IPS-18a (cell line): Measurements from ENCODE around the gene KIAA0825.
"Not testable (repeated sequence)": the region's sequence is repeated elsewhere in the genome, so short reads cannot be mapped to it uniquely, and the experiment has no call there.

Source experiments
- H3K27ac ChIP-seq: one replicate; pipeline ENCODE4 v1.5.1; 2013; ENCODE audit warnings: low read length
- H3K27me3 ChIP-seq: one replicate; pipeline ENCODE4 v1.6.1; 2013; ENCODE audit warnings: mild to moderate bottlenecking, low read length; ENCODE audit not compliant: control insufficient read depth, insufficient read depth
- H3K36me3 ChIP-seq: one replicate; pipeline ENCODE4 v1.6.1; 2013; ENCODE audit warnings: low read depth, low read length; ENCODE audit not compliant: control insufficient read depth
- H3K4me1 ChIP-seq: one replicate; pipeline ENCODE4 v1.6.1; 2013; ENCODE audit warnings: low read depth, low read length; ENCODE audit not compliant: control insufficient read depth
- H3K4me3 ChIP-seq: one replicate; pipeline ENCODE4 v1.5.1; 2013; ENCODE audit warnings: low read length
- H3K9ac ChIP-seq: one replicate; pipeline ENCODE4 v1.6.1; 2013; ENCODE audit warnings: mild to moderate bottlenecking, low read length, moderate library complexity
- H3K9me3 ChIP-seq: one replicate; pipeline ENCODE4 v1.6.1; 2013; ENCODE audit warnings: low read depth, low read length; ENCODE audit not compliant: control insufficient read depth

Gene KIAA0825

DNA sequence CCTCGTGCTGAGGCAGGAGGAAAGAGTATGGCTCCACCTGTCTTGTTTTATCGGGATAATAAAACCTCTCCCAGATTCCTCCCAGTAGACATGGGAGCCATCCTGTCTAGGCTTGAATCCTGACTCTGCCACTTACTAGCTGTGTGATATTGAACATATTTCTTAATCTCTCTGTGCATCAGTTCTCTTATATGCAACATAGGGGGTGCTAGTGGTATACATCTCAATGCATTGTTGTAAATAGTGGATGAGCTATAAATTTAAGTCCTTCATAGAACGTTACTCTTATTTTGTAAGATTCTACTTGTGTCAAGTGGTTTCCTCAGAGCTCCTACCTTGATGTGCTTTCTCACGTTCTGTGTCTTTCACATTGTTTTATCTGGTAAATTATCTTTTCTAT, 459.3 kb downstream of the KIAA0825 start:
- Histone ChIP-seq H3K4me1 (no peaks in the 10 kb centered on the region), H3K27me3 (no peaks in the 10 kb centered on the region), H3K27ac (no peak overlapping the region), H3K4me3 (no peak overlapping the region), H3K36me3 (no peaks in the 10 kb centered on the region), H3K9ac (no peak overlapping the region), H3K9me3 (no peaks in the 10 kb centered on the region)

DNA sequence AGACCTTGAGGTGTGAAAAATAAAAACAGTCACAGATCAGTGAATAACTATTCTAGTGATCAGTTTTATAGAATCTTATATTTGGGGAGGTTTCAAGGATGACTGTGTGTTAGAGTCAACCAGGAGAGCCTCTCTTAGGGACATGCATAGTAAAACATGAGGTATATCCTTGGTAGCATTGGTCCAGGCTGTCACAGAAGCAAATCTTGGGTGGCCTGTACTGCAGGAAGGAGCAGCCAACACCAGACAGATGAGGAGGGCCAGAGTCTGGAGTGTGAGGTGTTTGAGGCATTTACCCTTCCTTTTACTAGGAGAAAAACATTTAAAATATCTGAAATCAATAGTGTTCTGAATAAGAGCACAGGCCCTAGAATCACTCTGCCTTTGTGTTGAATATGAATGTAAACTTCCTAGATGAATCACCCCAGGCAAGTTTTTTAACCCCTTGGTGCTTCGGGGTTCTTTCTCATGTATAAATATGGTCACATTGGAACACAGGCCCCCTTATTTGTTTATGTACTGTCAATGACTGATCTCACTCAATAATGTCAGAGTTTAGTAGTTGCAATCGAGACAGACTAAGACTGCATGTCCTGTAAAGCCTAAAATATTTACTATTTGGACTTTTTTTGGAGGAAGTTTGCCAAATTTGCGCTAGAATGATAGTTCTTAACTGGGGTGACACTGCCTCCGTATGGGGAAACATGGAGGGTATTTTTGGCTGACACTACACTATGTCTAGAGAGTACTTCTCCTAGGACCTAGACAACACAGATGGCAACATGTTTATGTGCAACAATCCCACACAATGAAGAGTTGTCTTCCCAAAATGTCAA, 460.5 kb downstream of the KIAA0825 start:
- H3K4me3 ChIP-seq = no peak overlapping the region
- H3K27ac ChIP-seq = no peak overlapping the region
- H3K4me1 ChIP-seq = no peaks in the 10 kb centered on the region
- H3K9me3 ChIP-seq = no peaks in the 10 kb centered on the region
- H3K27me3 ChIP-seq = no peaks in the 10 kb centered on the region
- H3K9ac ChIP-seq = no peak overlapping the region
- H3K36me3 ChIP-seq = no peaks in the 10 kb centered on the region

DNA sequence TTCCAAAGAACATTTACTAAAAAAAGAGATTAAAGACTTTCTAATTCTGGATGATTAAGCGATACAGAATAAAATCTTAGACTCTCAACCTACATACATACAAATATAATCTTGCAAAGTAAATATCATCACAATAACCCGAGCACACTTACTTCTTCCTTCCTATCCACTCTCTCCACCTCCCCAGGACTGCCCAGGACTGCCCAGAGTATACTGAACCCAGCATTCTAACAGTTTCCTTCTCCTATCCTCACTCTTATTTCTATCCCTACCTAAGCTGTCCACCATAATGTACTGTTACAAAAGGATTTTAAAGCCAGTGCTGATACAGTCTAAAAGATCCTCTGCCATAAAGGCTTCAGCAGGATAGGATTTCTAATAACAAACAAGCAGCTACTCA, 463.7 kb downstream of the KIAA0825 start:
- no peaks in the 10 kb centered on the region for H3K9me3 ChIP-seq
- H3K9ac ChIP-seq = no peak overlapping the region
- no peaks in the 10 kb centered on the region for H3K4me1 ChIP-seq
- no peaks in the 10 kb centered on the region for H3K27me3 ChIP-seq
- no peak overlapping the region for H3K27ac ChIP-seq
- H3K4me3 ChIP-seq = no peak overlapping the region
- no peaks in the 10 kb centered on the region for H3K36me3 ChIP-seq

DNA sequence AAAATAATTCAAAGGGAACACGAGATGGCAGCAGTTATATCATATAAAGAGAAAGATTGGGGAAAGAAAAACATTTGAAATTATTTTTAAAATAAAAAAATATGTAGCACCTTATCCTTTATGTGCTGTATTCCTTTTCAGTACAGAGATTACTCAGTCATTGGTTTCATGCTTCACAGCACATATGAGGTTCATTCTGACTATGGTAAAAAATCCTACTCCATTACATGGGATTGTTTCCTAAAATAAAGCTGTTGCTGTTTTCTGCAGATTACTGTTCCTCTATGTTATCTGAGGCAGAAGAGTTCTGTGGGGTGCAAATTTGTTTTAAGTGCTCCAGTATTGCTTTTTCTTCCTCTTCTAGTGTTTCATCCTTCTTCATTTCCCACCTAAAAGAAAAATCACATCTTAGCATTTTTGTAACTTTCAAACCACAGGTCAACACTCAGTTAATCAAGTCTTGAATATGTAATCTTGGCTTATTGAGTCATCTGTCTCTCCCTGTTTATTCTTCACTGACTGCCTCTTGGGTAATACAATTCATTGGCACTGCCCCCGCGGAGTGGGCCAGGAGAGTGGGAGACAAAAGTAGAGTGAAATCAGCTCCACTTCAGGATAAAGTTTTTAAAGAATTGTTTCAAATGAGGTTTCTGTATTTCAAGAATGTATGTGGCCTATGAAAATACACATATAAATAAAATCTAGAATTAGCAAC, 464.5 kb downstream of the KIAA0825 start:
- H3K4me1 ChIP-seq = no peaks in the 10 kb centered on the region
- H3K27me3 ChIP-seq = no peaks in the 10 kb centered on the region
- H3K36me3 ChIP-seq = no peaks in the 10 kb centered on the region
- no peak overlapping the region for H3K4me3 ChIP-seq
- no peaks in the 10 kb centered on the region for H3K9me3 ChIP-seq
- no peak overlapping the region for H3K27ac ChIP-seq
- H3K9ac ChIP-seq = no peak overlapping the region

DNA sequence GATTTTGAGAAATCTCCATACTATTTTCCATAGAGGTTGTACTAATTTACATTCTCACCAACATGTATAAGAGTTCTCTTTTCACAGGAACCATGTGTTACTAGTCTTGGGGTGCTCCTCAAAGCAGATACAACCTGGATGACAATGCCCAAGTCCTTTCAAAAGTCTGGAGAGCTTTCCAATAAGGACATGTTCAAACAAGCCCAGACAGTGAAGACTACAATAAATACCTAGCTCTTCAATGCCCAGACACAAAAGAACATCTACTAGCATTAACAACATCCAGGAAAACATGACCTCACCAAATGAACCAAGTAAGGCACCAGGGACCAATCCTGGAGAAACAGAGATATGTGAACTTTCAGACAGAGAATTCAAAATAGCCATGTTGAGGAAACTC, 474.8 kb downstream of the KIAA0825 start:
- H3K36me3 ChIP-seq, H3K9ac ChIP-seq, H3K4me3 ChIP-seq, H3K4me1 ChIP-seq, H3K27ac ChIP-seq, H3K27me3 ChIP-seq: not testable (repeated sequence)
- peaks cover 35% of the 10 kb centered on the region for H3K9me3 ChIP-seq

DNA sequence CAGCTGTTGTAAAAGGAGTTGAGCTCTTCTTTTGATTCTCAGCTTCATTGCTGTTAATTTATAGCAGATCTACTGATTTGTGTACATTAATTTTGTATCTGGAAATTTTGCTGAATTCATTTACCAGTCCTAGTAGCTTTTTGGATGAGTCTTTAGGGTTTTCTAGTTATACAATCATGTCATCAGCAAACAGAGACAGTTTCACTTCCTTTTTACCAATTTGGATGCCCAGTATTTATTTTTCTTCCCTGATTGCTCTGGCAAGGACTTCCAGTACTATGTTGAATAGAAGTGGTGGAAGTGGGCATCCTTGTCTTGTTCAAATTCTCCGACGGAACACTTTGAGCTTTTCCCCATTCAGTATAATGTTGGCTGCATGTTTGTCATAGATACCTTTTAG, 478.1 kb downstream of the KIAA0825 start:
- Histone ChIP-seq H3K36me3 (peaks cover 3% of the 10 kb centered on the region), H3K27ac (no peak overlapping the region), H3K9ac (no peak overlapping the region), H3K4me1 (no peaks in the 10 kb centered on the region), H3K4me3 (no peak overlapping the region), H3K27me3 (no peaks in the 10 kb centered on the region), H3K9me3 (peaks cover 34% of the 10 kb centered on the region)

DNA sequence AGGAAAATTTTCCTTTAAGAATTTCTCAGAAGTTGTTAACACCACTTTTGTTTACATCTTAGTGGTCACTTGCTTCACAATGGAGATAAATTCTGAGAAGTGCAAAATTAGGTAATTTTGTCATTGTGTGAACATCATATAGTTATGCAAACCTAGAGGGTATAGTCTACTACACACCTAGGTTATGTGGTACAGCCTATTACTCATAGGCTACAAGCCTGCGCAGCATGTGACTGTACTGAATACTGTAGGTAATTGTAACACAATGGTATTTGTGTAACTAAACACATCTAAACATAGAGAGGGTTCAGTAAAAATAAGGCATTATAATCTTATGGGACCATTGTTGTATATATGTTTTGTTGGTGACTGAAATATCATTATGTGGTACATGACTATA, 488.3 kb downstream of the KIAA0825 start:
- Histone ChIP-seq H3K4me1 (no peaks in the 10 kb centered on the region), H3K36me3 (no peaks in the 10 kb centered on the region)

DNA sequence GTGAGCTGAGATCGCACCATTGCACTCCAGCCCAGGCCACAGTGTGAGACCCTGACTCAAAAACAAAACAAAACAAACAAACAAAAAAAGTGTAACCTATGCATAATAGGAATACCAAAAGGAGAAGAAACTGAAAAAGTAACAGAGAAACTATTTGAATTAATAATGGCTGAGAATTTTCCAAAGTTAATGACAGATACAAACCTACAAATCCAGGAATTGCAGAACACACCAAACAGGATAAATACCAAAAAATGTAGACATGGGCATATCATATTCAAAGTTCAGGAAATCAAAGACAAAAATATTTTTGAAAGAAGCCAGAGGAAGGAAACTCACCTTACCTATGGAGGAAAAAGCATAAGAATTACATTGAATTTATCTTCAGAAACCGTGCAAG, 493.3 kb downstream of the KIAA0825 start:
- Histone ChIP-seq H3K4me3 (no peak overlapping the region), H3K4me1 (no peaks in the 10 kb centered on the region), H3K27ac (no peak overlapping the region), H3K9me3 (no peaks in the 10 kb centered on the region), H3K27me3 (no peaks in the 10 kb centered on the region), H3K9ac (no peak overlapping the region), H3K36me3 (no peaks in the 10 kb centered on the region)

More for the DNA sequence above, 488.3 kb downstream of the KIAA0825 start:
- H3K4me3 ChIP-seq = no peak overlapping the region
- no peaks in the 10 kb centered on the region for H3K27me3 ChIP-seq
- H3K27ac ChIP-seq = no peak overlapping the region
- H3K9ac ChIP-seq = no peak overlapping the region
- H3K9me3 ChIP-seq = no peaks in the 10 kb centered on the region

DNA sequence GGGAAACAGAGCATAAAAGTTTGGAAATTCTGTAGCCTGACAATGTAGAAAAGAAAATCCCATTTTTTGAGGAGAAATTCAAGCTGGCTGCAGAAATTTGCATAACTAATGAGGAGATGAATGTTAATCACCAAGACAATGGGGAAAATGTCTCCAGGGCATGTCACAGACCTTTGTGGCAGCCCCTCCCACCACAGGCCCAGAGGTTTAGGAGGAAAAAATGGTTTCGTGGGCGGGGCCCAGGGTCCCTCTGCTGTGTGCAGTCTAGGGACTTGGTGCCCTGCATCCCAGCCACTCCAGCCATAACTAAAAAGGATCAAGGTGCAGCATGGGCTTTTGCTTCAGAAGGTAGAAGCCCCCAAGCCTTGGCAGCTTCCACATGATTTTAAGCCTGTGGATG, 502.1 kb downstream of the KIAA0825 start:
- not testable (repeated sequence) for H3K27me3 ChIP-seq, H3K27ac ChIP-seq, H3K4me3 ChIP-seq, H3K9ac ChIP-seq, H3K4me1 ChIP-seq, H3K36me3 ChIP-seq, H3K9me3 ChIP-seq

DNA sequence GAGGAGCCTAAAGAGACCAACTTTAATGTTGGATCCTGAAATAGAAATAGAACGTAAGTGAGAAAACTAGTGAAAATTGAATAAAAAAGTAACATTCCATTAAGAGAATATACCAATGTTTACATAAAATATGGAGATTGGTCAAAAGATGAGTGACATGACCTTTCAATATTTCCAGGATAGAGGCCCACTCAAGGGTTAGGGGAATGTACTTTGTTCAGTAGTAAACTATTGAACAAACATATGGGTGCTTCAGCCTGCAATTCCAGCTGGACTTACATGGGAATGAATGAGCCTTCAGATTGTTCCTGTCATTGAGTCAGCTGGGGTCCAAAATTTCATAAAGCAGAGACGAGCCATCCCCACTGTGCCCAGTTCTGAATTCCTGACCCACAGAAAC, 505.3 kb downstream of the KIAA0825 start:
- Histone ChIP-seq H3K9ac (no peak overlapping the region), H3K36me3 (no peaks in the 10 kb centered on the region), H3K4me1 (peaks cover 6% of the 10 kb centered on the region), H3K4me3 (no peak overlapping the region), H3K27me3 (peaks cover 8% of the 10 kb centered on the region), H3K27ac (no peak overlapping the region), H3K9me3 (peaks cover 5% of the 10 kb centered on the region)

DNA sequence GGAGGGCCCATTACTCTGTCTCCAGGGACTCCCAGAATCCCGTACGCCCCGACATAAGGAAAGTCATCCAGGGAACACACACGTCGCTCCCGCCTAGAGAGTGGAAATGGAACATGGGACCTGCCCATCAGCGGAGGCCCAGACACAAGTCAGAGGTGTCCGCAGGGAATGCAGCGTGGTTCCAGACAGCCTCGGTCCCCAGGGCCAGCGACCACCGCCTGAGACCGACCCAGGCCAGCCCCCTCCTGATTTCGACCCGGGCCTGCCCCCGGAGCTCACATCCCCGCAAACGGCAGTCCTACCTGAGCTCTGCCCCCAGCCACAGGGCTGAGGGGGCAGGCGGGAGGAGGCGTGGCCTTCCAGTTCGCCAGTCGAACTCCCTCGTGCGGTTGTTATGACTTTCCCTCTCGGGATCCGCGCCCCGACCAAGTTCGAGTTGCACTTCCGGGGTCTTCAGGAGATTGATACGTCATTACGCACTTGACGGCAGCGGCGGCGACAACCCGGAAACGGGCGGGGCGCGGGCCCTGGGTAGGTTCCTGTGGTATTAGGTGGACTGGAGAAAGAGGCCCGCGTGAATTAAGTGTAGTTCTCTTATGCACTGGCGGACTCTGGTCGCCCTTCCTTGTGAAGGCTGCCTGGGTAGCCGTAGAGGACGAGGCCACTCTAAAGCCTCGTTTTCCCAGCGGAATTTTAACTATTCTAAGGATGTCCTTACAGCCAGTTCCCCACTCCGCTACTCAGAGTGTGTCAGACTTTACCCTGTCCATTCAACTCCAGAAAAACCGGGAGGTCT, 507.0 kb downstream of the KIAA0825 start:
- H3K27ac ChIP-seq = peak overlapping the region; percentile 20
- H3K4me1 ChIP-seq = peaks cover 6% of the 10 kb centered on the region
- H3K4me3 ChIP-seq = peak overlapping the region; percentile 82
- H3K36me3 ChIP-seq = no peaks in the 10 kb centered on the region
- no peaks in the 10 kb centered on the region for H3K9me3 ChIP-seq
- H3K9ac ChIP-seq = peak overlapping the region; percentile 47
- H3K27me3 ChIP-seq = peaks cover 8% of the 10 kb centered on the region
